ENCODE results near the gene TOMM22.

Gene TOMM22

DNA sequence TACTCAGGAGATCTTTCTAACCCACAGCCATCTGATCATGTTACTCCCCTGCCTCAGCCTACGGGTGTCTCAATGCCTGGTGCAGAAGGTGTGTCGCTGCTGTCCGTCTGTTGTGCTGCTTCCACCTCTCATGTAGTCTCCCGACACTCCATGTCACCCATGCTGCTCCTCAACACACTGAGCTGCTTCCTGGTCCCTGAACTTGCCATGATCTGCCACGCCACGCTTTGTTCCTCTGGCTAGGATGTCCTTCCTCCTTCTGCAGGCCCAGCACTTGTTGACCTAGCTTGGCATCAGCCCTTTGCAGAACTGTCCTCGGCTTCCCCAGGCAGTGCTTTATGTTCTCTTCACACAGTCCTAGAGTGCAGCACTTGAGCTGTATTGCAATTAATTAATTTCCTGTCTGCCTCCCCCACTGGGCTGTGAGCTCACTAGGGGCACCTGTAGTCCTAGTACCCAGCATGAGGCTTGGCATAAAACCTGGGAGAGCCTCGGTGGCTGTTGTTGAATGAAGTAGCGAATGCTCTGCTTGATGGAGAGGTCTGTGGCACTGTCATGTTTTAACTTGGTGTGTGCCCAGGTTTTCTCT, 33.5 kb downstream of the TOMM22 start:
- no peak for DNase-seq (ENCODE audit: low spot score)

DNA sequence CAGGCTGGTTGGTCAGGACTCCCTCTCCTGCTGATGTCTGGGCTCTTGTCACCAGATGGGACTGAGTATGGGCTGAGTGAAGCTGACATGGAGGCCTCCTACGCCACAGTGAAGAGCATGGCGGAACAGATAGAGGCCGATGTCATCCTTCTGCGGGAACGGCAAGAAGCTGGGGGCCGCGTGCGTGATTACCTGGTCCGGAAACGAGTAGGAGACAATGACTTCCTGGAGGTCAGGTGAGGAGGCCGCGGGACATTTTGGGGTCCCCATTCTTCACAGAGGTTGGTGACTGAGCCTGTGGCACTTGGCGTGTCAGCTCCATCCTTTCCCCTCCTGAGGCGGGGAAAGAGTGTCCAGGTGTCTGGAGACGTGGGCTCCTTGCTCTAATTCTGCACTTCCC, 34.1 kb downstream of the TOMM22 start:
- DNase-seq (ENCODE audit: low spot score): no peak

DNA sequence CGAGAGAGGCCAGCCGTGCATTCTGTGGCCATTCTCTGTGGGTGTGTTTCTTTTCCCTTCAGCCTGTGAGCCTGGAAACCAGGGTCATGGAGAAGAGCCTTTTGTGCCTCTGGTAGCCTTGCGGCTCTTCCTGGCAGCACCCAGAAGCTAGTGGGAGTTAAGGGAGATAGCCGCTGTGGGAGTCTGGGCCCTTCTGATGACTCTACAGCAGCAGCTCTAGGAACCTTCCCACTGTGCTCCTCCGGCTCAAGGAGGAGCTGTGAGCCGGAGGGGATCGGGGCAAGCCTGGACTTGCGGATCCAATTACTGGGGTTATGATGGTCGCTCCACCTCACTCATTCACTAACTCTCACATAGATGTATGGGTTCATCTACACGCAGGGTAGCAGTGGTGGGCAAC, 34.5 kb downstream of the TOMM22 start:
- DNase-seq (ENCODE audit: low spot score): no peak

DNA sequence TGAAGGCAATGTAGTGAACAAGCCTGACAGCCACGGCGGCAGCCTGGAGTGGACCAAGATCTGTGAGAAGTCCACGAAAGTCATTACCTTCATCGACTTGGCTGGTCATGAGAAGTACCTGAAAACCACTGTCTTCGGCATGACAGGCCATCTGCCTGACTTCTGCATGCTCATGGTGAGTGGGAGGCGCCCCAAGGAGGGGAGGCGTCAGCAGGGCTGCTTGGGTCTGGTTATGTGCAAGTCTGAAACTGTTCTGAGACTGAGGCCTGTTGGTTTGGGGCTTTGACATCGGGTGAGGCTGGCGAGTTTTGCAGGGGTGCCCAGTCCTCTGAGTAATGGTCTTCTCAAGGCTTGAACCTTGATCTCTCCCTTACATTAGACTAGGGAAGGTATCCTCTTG, 35.1 kb downstream of the TOMM22 start:
- DNase-seq (ENCODE audit: low spot score): no peak

DNA sequence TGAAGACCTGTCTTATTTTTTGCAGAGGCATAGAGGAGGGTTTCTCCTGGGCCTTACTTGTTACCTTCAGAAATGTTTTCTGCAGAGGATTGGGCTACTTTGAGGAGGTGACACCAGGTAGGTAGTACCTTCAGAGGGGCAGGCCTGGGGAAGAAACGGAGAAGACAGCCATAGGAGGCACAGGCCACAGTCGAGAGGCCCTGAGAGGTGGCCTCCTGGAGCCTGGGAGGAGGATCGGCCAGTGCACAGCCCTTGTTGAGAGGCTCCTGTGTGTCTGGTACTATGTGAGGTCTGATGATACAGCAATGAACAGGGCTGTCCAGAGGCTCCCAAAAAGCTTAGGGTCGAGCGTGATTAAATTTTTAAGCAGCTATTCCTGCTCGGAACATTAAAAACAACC, 35.5 kb downstream of the TOMM22 start:
- DNase-seq (ENCODE audit: low spot score): no peak

DNA sequence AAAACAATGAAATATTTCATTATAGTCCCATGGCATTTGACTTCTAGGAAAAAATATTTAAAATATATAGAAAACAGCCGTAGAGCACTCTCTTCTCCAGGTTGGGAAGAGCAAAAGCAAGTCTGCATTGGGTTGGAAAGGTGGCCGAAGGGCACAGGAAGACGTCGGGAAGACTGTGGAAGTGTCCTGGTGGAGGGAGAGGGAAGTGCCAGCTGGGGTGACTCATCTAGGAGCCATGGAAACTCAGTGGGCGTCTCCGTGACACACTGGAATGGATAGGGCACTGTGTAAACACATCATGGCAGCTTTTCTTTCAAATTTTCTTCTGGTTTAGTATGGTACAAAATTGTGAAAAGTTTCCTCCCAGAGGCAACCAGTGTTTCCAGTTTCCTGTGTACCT, 36.7 kb downstream of the TOMM22 start:
- DNase-seq (ENCODE audit: low spot score): peak; percentile 88

DNA sequence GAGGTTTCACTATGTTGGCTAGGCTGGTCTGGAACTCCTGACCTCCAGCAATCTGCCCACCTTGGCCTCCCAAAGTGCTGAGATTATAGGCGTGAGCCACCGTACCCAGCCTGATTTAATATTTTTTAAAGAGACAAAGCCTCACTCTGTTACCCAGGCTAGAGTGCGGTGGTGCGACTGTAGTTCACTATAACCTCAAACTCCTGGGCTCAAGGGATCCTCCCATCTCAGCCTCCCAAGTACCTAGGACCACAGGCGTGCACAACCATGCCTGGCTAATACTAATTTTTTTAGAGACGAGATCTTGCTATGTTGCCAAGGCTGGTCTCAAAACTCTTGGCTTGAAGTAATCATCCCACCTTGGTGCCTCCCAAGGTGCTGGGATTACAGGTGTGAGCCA, 37.4 kb downstream of the TOMM22 start:
- no peak for DNase-seq (ENCODE audit: low spot score)

DNA sequence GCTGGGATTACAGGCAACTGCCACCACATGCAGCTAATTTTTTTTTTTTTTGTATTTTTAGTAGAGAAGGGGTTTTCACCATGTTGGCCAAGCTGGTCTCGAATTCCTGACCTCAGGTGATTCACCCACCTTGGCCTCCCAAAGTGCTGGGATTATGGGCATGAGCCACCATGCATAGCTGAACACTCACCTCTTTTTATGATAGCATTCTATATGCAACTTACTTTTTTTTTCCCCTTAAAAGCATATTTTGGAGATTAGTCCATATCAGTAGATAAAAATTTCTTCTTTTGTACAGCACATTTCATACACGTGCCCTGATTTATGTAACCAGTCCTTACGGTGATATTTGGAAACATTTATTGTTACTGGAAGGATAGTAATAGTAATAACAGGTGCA, 38.6 kb downstream of the TOMM22 start:
- DNase-seq (ENCODE audit: low spot score): no peak

DNA sequence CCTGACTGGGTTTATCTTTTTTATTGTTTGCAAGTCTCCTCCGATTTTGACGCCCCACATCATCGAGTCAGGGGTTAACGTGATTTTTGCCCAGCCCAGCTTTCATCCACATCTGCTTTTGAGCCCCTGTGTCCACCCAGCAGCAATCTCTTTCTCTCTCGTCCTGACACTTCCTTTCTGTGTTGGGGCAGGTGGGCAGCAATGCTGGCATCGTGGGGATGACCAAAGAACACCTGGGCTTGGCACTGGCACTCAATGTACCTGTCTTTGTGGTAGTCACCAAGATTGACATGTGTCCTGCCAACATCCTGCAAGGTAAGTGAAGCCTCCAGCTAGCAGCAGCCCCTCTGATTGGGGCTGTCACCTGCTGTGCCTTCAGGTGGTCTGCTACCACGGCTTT, 39.8 kb downstream of the TOMM22 start:
- DNase-seq (ENCODE audit: low spot score): no peak

DNA sequence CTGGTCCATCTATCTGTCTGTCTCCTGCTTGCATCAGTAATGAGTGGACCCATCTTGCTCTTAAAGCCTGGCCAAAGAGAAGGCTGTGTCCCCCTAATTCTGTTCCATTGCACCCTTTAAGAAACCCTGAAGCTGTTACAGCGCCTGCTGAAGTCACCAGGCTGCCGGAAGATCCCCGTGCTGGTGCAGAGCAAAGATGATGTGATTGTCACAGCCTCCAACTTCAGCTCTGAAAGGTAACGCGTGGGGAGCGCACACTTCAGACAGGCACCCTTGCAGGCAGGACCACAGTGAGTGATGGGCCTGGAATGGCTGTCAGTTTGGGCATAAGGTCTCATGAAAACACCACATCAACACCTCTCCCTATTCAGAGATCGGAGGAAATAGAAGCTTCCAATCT, 42.4 kb downstream of the TOMM22 start:
- DNase-seq (ENCODE audit: low spot score): no peak

DNA sequence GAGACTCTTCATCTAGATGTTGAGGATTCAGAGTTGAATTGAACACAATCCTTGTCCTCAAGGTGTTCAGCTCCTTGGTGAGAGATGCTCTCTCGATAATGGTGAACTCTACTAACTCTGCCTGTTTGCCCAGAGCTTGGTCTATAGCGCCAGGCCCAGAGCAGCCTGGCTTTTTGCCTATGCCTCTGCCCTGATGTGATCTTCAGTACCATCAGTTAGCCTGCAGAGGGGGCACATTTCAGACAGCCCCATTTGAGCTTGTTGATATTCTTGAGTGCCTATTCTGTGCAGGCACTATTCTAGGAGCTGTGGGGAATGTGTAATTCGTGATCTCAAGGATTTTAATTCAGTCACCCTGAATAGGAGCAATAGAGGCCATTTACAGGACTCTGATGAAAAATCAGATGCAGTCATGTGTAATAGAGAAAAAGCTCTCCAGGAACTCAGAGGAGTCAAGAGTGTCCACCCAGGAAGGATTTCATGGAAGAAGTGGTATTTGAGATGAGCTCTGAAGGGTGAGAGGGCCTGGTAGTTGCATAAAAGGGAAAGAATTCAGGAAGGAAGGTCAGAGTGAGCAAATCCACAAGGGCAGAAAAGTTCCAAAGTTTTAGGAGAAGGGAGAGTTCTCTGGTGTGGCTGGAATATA, 43.3 kb downstream of the TOMM22 start:
- peak; percentile 56 for DNase-seq (ENCODE audit: low spot score)

DNA sequence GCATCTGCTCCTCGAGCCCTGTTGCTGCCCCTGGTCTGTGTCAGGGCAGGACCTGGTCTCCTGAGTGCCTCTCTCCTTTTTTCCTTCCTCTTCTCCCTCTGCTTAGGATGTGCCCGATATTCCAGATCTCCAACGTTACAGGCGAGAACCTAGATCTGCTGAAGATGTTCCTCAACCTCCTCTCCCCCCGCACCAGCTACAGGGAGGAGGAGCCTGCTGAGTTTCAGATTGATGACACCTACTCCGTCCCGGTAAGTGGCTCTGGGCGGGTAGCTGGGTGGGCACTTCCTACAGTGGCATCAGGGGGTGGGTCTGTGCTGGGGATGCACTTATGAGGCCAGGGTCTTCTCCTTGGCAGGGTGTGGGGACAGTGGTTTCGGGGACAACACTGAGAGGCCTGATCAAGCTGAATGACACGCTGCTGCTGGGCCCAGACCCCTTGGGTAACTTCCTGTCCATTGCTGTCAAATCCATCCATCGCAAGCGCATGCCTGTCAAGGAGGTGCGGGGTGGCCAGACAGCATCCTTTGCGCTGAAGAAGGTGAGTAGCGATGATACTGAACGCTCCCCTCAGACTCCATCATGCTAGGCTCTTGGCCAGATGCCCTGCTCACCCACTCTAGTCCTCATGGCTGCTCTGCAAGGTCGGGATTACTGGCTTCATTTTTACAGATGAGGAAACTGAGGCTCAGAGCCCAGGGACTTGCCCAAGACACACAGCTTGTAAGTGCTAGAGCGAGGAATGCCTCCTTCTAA, 44.3 kb downstream of the TOMM22 start:
- no peak for DNase-seq (ENCODE audit: low spot score)

DNA sequence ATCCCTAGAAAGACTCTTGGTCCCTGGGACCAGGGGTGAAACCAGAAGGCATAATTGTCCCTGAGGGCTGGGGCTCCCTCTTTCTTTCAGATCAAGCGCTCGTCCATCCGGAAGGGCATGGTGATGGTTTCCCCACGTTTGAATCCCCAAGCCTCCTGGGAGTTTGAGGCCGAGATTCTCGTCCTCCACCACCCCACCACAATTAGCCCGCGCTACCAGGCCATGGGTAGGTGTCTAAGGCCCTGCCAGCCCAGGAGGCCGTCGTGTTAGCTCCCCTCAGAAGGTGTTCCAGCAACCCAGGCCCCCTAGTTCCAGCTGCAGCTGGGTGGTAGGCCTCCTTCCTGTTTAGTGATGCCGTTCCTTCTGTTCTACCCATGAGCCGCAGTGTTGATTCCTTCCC, 45.4 kb downstream of the TOMM22 start:
- DNase-seq (ENCODE audit: low spot score): no peak

DNA sequence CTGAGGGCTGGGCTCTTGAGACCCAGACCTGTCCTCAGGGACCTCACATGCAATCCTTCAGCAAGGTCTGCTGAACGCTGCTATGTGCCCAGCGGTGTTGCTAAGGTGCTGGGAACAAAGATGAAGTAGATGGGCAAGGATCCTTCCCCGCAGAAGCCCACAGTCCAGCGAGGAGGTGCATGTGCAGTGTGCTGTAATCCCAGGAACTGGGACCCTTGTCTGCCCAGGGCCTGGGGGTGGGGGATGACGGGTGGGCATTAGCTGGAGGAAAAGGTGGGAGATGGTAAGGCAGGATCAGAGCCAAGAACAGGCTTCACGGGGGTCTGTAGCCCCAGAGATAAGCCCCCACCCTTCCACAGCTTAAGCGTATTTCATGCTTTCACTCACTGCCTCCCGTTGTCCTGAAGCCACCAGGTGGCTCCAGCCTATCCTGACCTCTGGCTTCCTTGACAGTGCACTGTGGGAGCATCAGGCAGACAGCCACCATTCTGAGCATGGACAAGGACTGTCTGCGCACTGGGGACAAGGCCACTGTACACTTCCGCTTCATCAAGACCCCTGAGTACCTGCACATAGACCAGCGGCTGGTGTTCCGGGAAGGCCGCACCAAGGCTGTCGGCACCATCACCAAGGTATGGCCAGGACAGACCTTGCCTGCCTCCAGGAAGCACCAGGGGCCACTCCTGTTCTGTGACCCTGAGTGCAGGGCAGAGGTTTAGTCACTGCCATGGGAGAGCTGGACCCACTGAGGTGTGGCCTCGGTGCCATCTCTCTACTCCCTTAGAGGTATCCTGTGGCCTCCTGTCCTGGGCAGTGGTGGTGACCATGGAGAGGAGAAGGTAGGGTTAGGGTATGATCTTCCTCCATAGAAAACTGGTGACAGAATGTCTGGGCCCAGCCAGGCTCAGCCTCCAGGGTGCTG, 46.0 kb downstream of the TOMM22 start:
- no peak for DNase-seq (ENCODE audit: low spot score)

DNA sequence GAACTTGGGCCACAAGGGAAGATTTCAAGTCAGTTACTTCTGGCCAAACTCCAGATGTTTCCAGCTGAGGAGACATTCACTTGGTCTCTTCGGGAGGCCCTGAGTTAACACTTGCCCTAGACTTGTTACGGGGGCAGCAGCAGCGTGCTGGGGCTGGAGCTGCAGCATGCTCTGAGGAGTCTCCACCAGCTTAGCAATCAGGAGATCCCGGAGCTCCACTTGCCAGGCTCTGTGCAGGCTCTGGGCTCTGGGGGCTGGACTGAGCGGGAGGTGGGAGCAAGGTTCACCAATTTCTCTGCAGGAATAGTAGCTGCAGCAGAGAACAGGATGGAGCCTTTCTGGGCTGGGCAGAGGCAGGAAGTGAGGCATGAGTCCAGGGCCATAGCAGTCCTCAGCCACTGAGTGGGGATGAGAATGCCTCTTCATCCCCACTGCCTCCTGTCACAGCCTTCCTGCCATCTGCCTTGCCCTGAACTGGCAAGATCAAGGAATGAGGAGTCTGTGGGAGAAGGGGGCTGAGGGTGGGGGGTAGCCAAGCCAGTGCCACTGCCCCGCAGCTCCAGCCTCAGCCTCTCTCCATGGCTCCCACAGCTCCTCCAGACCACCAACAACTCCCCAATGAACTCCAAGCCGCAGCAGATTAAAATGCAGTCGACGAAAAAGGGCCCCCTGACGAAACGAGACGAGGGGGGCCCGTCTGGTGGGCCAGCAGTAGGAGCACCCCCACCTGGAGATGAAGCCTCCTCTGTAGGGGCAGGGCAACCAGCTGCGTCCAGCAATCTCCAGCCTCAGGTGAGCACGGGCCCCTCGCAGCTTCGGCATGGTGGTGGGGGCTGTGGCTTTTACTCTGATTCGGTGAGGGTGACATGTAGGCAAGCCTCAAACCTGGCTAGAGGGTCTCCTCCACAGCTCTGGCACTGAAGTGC, 47.4 kb downstream of the TOMM22 start:
- no peak for DNase-seq (ENCODE audit: low spot score)

DNA sequence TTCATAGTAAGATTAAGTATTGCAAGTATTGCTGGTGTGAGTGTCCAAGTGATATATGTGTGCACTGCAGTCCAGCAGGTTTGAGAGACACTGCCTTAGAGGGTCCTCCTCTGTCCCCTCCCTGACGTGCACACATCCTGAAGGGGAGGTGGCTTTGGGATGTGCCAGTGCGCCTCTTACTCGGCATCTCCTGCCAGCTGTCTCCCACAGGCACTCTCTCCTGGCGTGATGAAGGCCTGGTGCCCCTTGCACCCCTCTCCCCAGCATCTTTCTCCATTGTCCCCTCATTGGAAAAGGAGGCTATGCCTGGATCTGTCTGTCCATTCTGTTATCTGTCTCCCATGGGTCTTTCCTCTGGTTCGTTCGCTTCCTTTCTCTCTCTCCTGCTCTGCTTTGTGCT, 48.2 kb downstream of the TOMM22 start:
- no peak for DNase-seq (ENCODE audit: low spot score)

DNA sequence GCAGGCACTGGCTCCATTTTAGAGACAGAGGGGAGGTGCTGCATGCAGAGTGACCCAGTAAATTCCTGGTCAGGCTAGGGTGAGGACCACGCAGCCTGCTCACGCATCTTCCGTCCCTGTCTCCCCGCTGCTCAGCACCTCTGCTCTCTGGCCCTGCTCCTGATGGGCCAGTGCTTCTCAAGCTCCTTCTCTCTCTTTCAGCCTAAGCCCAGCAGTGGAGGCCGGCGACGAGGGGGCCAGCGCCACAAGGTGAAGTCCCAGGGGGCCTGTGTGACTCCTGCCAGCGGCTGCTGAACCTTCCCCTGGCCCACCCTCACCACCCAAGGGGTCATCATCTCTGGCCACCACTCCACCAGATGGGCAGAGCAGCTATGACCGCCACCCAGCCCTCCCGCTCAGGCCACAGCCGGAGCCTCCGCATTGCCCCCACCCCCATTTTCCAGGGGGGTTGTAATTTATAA, 48.7 kb downstream of the TOMM22 start:
- no peak for DNase-seq (ENCODE audit: low spot score)

DNA sequence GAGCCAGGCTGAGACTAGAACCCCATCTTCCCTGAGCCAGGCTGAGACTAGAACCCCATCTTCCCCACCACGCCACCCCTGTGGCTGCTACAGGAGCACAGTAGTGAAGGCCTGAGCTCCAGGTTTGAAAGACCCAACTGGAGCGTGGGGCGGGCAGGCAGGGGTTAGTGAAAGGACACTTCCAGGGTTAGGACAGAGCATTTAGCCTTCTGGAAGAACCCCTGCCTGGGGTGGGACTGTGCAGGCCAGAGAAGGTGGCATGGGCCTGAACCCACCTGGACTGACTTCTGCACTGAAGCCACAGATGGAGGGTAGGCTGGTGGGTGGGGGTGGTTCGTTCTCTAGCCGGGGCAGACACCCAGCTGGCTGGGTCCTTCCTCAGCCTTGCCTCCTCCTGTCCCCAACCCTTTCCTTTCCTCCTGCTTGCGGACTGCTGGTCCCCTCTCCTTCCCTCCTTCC, 50.0 kb downstream of the TOMM22 start:
- no peak for DNase-seq (ENCODE audit: low spot score)

DNA sequence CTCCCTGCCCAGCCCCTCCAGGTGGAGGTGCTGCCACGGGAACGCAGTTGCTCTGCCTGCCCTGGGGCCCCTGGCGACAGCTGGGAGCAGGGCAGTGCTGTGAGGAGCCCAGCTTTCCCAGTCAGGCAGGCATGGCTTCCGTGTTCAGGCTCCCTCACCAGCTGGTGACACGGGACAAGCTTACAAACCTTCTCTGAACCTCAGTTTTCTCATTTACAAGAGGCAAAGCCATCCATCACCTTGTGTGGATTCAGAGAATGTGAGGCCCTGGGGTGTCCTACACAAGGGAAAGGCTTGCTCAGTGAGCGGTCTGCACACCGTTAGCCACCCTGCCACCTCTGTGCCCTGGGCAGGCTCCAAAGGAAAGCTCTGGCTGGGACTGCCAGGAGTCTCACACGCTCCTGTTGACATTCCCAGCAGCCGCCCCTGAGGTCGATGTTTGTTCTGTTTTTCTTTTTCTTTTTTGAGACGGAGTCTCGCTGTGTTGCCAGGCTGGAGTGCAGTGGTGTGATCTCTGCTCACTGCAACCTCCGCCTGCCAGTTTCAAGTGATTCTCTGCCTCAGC, 50.6 kb downstream of the TOMM22 start:
- DNase-seq (ENCODE audit: low spot score): no peak

DNA sequence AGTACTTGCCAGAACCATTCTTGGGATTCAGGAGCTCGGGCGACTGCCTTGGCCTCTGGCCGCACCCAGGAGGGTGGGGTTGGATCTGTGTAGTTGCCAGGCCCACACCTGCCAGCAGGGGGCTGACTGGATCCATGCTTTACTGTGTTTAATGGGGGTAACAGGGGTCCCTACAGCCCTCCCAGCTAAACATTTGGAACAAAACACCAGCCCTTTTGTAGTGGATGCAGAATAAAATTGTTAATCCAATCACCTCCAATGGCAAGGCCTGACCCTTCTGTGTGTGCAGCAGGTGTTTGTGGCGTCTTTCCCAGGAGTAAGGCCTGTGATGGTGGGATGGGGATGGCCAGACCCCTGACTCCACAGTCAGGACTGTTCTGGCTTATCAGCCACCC, 51.6 kb downstream of the TOMM22 start:
- DNase-seq (ENCODE audit: low spot score): peak; percentile 59

Data from AG08396 (cell line).